ENCODE results near the gene SPAG4.

- TF ChIP-seq CTCF (IDR thresholded peaks at IDR 0.05) (no peak), EZH2 (IDR thresholded peaks at IDR 0.05) (no peak), EZH2phosphoT487 (IDR thresholded peaks at IDR 0.05) (no peak)
Measured at GRCh38 chr20:35582741-35583404, 32.8 kb upstream of the SPAG4 start.
